B cell (primary cell): ENCODE measurements around the gene ASB18.

Experiments
- EZH2 ChIP-seq: IDR thresholded peaks from 2 replicates; pipeline ENCODE4 v1.6.1; 2012; ENCODE audit warnings: borderline replicate concordance, low read depth, mild to moderate bottlenecking, moderate library complexity, low read length; ENCODE audit not compliant: insufficient read depth, poor library complexity, severe bottlenecking
- TF ChIP-seq, protein P1 (sequence below): fragments of 200-600 bp; IDR thresholded peaks from one replicate; pipeline ENCODE4 v1.8.0; 2022; ENCODE audit warnings: antibody characterized with exemption, mild to moderate bottlenecking

GRCh38 chr2:236195726-236196125 is 68.5 kb downstream of the ASB18 start:
- TF ChIP-seq, protein P1, sequence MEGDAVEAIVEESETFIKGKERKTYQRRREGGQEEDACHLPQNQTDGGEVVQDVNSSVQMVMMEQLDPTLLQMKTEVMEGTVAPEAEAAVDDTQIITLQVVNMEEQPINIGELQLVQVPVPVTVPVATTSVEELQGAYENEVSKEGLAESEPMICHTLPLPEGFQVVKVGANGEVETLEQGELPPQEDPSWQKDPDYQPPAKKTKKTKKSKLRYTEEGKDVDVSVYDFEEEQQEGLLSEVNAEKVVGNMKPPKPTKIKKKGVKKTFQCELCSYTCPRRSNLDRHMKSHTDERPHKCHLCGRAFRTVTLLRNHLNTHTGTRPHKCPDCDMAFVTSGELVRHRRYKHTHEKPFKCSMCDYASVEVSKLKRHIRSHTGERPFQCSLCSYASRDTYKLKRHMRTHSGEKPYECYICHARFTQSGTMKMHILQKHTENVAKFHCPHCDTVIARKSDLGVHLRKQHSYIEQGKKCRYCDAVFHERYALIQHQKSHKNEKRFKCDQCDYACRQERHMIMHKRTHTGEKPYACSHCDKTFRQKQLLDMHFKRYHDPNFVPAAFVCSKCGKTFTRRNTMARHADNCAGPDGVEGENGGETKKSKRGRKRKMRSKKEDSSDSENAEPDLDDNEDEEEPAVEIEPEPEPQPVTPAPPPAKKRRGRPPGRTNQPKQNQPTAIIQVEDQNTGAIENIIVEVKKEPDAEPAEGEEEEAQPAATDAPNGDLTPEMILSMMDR = no peak
- no peak for TF ChIP-seq EZH2
